ENCODE data around the gene CAP1.
"Not testable (repeated sequence)": the region's sequence is repeated elsewhere in the genome, so short reads cannot be mapped to it uniquely, and the experiment has no call there.

Gene CAP1

GRCh38 chr1:40075266-40075665 lies 34.7 kb downstream of the CAP1 start:
- Histone ChIP-seq H3K9ac (ENCODE audit: low read depth in 1 of 2, low read length in 2 of 2) (no peak overlapping the region), H3K9me3 (ENCODE audit: control insufficient read depth in 1 of 2, low read length in 2 of 2) (no peaks in the 10 kb centered on the region), H3K27ac (ENCODE audit: low read depth, low read length) (no peak overlapping the region), H3K4me1 (ENCODE audit: control insufficient read depth in 1 of 2, insufficient read depth in 2 of 2, low read length in 2 of 2) (no peaks in the 10 kb centered on the region), H3K36me3 (ENCODE audit: control insufficient read depth in 1 of 2, insufficient read depth in 2 of 2, low read length in 2 of 2) (peaks cover 24 to 44% of the 10 kb centered on the region in 2 donors), H3K4me3 (ENCODE audit: low read depth in 1 of 2, low read length in 2 of 2) (no peak overlapping the region), H3K27me3 (ENCODE audit: control insufficient read depth in 1 of 2, insufficient read depth in 2 of 2, low read length in 2 of 2) (no peaks in the 10 kb centered on the region)

- no peak overlapping the region for H3K4me3 ChIP-seq (ENCODE audit: low read depth in 1 of 2, low read length in 2 of 2)
- no peaks in the 10 kb centered on the region for H3K4me1 ChIP-seq (ENCODE audit: control insufficient read depth in 1 of 2, insufficient read depth in 2 of 2, low read length in 2 of 2)
- H3K9me3 ChIP-seq (ENCODE audit: control insufficient read depth in 1 of 2, low read length in 2 of 2) = no peaks in the 10 kb centered on the region
- peaks cover 13 to 28% of the 10 kb centered on the region in 2 donors for H3K36me3 ChIP-seq (ENCODE audit: control insufficient read depth in 1 of 2, insufficient read depth in 2 of 2, low read length in 2 of 2)
- no peak overlapping the region for H3K27ac ChIP-seq (ENCODE audit: low read depth, low read length)
- H3K27me3 ChIP-seq (ENCODE audit: control insufficient read depth in 1 of 2, insufficient read depth in 2 of 2, low read length in 2 of 2) = no peaks in the 10 kb centered on the region
- H3K9ac ChIP-seq (ENCODE audit: low read depth in 1 of 2, low read length in 2 of 2) = no peak overlapping the region
These were observed 36.4 kb downstream of the CAP1 start for GRCh38 chr1:40076895-40077312.

- no peaks in the 10 kb centered on the region for H3K27me3 ChIP-seq (ENCODE audit: control insufficient read depth in 1 of 2, insufficient read depth in 2 of 2, low read length in 2 of 2)
- H3K9me3 ChIP-seq (ENCODE audit: control insufficient read depth in 1 of 2, low read length in 2 of 2) = no peaks in the 10 kb centered on the region
- H3K4me1 ChIP-seq (ENCODE audit: control insufficient read depth in 1 of 2, insufficient read depth in 2 of 2, low read length in 2 of 2) = no peaks in the 10 kb centered on the region
- H3K4me3 ChIP-seq (ENCODE audit: low read depth in 1 of 2, low read length in 2 of 2) = no peak overlapping the region
- no peak overlapping the region for H3K9ac ChIP-seq (ENCODE audit: low read depth in 1 of 2, low read length in 2 of 2)
- H3K36me3 ChIP-seq (ENCODE audit: control insufficient read depth in 1 of 2, insufficient read depth in 2 of 2, low read length in 2 of 2) = peaks cover 3 to 12% of the 10 kb centered on the region in 2 donors
- no peak overlapping the region for H3K27ac ChIP-seq (ENCODE audit: low read depth, low read length)
These were observed 38.2 kb downstream of the CAP1 start for GRCh38 chr1:40078512-40079333.

- H3K4me1 ChIP-seq (ENCODE audit: control insufficient read depth in 1 of 2, insufficient read depth in 2 of 2, low read length in 2 of 2) = no peaks in the 10 kb centered on the region
- no peaks in the 10 kb centered on the region for H3K27me3 ChIP-seq (ENCODE audit: control insufficient read depth in 1 of 2, insufficient read depth in 2 of 2, low read length in 2 of 2)
- no peak overlapping the region for H3K4me3 ChIP-seq (ENCODE audit: low read depth in 1 of 2, low read length in 2 of 2)
- peaks cover 0 to 13% of the 10 kb centered on the region in 2 donors for H3K36me3 ChIP-seq (ENCODE audit: control insufficient read depth in 1 of 2, insufficient read depth in 2 of 2, low read length in 2 of 2)
- no peaks in the 10 kb centered on the region for H3K9me3 ChIP-seq (ENCODE audit: control insufficient read depth in 1 of 2, low read length in 2 of 2)
- H3K9ac ChIP-seq (ENCODE audit: low read depth in 1 of 2, low read length in 2 of 2) = no peak overlapping the region
- H3K27ac ChIP-seq (ENCODE audit: low read depth, low read length) = no peak overlapping the region
These were observed 39.4 kb downstream of the CAP1 start for GRCh38 chr1:40079774-40080400.

GRCh38 chr1:40081871-40082270 lies 41.3 kb downstream of the CAP1 start:
- no peak overlapping the region for H3K9ac ChIP-seq (ENCODE audit: low read depth in 1 of 2, low read length in 2 of 2)
- H3K9me3 ChIP-seq (ENCODE audit: control insufficient read depth in 1 of 2, low read length in 2 of 2) = no peaks in the 10 kb centered on the region
- H3K27me3 ChIP-seq (ENCODE audit: control insufficient read depth in 1 of 2, insufficient read depth in 2 of 2, low read length in 2 of 2) = no peaks in the 10 kb centered on the region
- no peak overlapping the region for H3K4me3 ChIP-seq (ENCODE audit: low read depth in 1 of 2, low read length in 2 of 2)
- no peak overlapping the region for H3K27ac ChIP-seq (ENCODE audit: low read depth, low read length)
- no peaks in the 10 kb centered on the region for H3K4me1 ChIP-seq (ENCODE audit: control insufficient read depth in 1 of 2, insufficient read depth in 2 of 2, low read length in 2 of 2)
- peaks cover 0 to 16% of the 10 kb centered on the region in 2 donors for H3K36me3 ChIP-seq (ENCODE audit: control insufficient read depth in 1 of 2, insufficient read depth in 2 of 2, low read length in 2 of 2)

GRCh38 chr1:40084750-40085149 lies 44.2 kb downstream of the CAP1 start:
- not testable (repeated sequence) for H3K27ac ChIP-seq (ENCODE audit: low read depth, low read length); H3K9me3 ChIP-seq (ENCODE audit: control insufficient read depth in 1 of 2, low read length in 2 of 2); H3K27me3 ChIP-seq (ENCODE audit: control insufficient read depth in 1 of 2, insufficient read depth in 2 of 2, low read length in 2 of 2); H3K4me1 ChIP-seq (ENCODE audit: control insufficient read depth in 1 of 2, insufficient read depth in 2 of 2, low read length in 2 of 2); H3K4me3 ChIP-seq (ENCODE audit: low read depth in 1 of 2, low read length in 2 of 2); H3K9ac ChIP-seq (ENCODE audit: low read depth in 1 of 2, low read length in 2 of 2)
- peaks cover 6 to 24% of the 10 kb centered on the region in 2 donors for H3K36me3 ChIP-seq (ENCODE audit: control insufficient read depth in 1 of 2, insufficient read depth in 2 of 2, low read length in 2 of 2)

GRCh38 chr1:40090652-40091355 lies 50.3 kb downstream of the CAP1 start:
- no peak overlapping the region for H3K4me3 ChIP-seq (ENCODE audit: low read depth in 1 of 2, low read length in 2 of 2)
- no peaks in the 10 kb centered on the region for H3K4me1 ChIP-seq (ENCODE audit: control insufficient read depth in 1 of 2, insufficient read depth in 2 of 2, low read length in 2 of 2)
- no peak overlapping the region for H3K27ac ChIP-seq (ENCODE audit: low read depth, low read length)
- H3K9me3 ChIP-seq (ENCODE audit: control insufficient read depth in 1 of 2, low read length in 2 of 2) = no peaks in the 10 kb centered on the region
- H3K9ac ChIP-seq (ENCODE audit: low read depth in 1 of 2, low read length in 2 of 2) = no peak overlapping the region
- peaks cover 16 to 31% of the 10 kb centered on the region in 2 donors for H3K36me3 ChIP-seq (ENCODE audit: control insufficient read depth in 1 of 2, insufficient read depth in 2 of 2, low read length in 2 of 2)
- no peaks in the 10 kb centered on the region for H3K27me3 ChIP-seq (ENCODE audit: control insufficient read depth in 1 of 2, insufficient read depth in 2 of 2, low read length in 2 of 2)

- H3K36me3 ChIP-seq (ENCODE audit: control insufficient read depth in 1 of 2, insufficient read depth in 2 of 2, low read length in 2 of 2) = peaks cover 16 to 24% of the 10 kb centered on the region in 2 donors
- H3K4me1 ChIP-seq (ENCODE audit: control insufficient read depth in 1 of 2, insufficient read depth in 2 of 2, low read length in 2 of 2) = peaks cover 4% of the 10 kb centered on the region in 2 donors
- no peak overlapping the region for H3K4me3 ChIP-seq (ENCODE audit: low read depth in 1 of 2, low read length in 2 of 2)
- H3K9ac ChIP-seq (ENCODE audit: low read depth in 1 of 2, low read length in 2 of 2) = no peak overlapping the region
- H3K27me3 ChIP-seq (ENCODE audit: control insufficient read depth in 1 of 2, insufficient read depth in 2 of 2, low read length in 2 of 2) = no peaks in the 10 kb centered on the region
- no peaks in the 10 kb centered on the region for H3K9me3 ChIP-seq (ENCODE audit: control insufficient read depth in 1 of 2, low read length in 2 of 2)
- H3K27ac ChIP-seq (ENCODE audit: low read depth, low read length) = no peak overlapping the region
These were observed 51.7 kb downstream of the CAP1 start for GRCh38 chr1:40092241-40092640.

- Histone ChIP-seq H3K36me3 (ENCODE audit: control insufficient read depth in 1 of 2, insufficient read depth in 2 of 2, low read length in 2 of 2) (peaks cover 16 to 24% of the 10 kb centered on the region in 2 donors), H3K27me3 (ENCODE audit: control insufficient read depth in 1 of 2, insufficient read depth in 2 of 2, low read length in 2 of 2) (no peaks in the 10 kb centered on the region), H3K9me3 (ENCODE audit: control insufficient read depth in 1 of 2, low read length in 2 of 2) (no peaks in the 10 kb centered on the region), H3K27ac (ENCODE audit: low read depth, low read length) (no peak overlapping the region), H3K4me3 (ENCODE audit: low read depth in 1 of 2, low read length in 2 of 2) (no peak overlapping the region), H3K4me1 (ENCODE audit: control insufficient read depth in 1 of 2, insufficient read depth in 2 of 2, low read length in 2 of 2) (peaks cover 4 to 8% of the 10 kb centered on the region in 2 donors), H3K9ac (ENCODE audit: low read depth in 1 of 2, low read length in 2 of 2) (no peak overlapping the region)
These were observed 52.4 kb downstream of the CAP1 start for GRCh38 chr1:40092706-40093639.

Data from duodenal mucosa (tissue), 2 donors.